Fibroblast of upper back skin (primary cell): ENCODE data around the gene EGLN3.

ENCODE experiments used
- DNase-seq: peaks from one replicate; pipeline ENCODE4 v3.0.0-alpha.2; 2013

EGLN3 gene

GRCh38 chr14:33909380-33910084 is 41.3 kb downstream of the EGLN3 start:
- DNase-seq, result no peak

DNA sequence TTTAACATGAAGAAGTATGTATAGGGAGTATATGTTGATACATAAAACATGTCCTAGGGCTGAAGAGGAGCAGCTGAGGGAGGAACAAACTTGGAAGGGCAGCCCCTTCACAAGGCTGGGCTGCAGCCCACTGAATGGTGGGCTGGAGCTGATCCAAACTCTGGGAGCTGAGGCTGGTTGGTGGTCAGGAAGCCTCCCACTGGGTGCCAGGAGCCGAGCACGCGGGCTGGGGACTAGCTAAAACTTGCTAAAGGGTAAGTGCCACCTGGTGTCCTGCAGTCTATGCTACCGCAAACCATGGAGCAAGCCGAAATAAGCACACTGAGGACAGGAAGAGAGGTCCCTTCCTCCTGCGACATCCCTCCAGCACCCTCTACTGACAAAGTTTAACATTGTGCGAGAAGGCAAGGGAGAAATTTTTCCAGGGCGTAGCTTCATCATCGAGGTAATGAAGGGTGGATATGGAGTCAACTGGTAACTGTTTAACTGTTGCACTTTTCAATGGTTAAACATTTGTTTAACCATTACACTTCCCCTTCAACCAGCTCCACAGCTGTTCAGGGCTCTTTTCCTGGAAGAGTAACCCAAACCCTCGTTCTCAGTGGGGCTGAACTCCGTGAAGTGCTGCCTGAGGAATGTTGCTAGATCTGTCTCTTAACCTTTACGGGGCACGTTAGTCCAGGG is 42.2 kb downstream of the EGLN3 start:
- DNase-seq, result no peak

DNA sequence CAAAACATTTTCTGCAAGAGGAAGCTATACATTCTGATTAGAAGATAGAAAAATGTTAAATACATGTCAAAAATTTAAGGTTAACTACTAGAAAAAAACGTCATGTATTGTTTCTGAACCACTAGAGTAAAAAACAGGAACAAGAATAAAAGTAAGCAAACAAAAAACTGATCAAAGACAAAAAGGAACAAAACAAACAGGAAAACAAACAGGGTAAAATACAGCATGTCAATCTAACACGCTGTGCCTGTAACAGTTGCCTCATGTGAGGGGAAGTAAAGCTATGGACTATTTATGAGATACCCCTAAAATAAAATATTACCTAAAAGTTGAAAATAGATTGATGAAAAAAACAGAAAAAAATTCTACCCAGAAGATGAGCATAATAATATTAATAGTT is 43.9 kb downstream of the EGLN3 start:
- no peak for DNase-seq

DNA sequence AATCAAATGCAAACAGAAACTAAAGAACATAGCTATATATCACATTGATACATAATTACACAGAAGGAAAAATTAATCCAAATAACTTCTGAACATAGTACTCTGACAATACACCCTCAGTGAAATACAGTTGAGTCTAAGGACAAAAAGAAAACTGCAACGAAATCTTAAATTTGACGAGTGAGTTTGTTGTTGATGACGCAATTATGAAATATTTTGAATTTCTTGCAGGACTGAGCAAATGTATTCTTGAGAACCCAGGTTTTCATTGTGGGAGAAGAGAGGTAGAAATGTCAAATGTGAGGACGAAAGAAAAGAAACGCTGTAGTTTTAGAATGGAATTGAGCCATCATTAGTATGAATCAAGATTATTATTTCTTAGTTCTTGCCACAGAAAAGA is 46.3 kb downstream of the EGLN3 start:
- no peak for DNase-seq

GRCh38 chr14:33903369-33903768 is 47.5 kb downstream of the EGLN3 start:
- DNase-seq, result no peak

DNA sequence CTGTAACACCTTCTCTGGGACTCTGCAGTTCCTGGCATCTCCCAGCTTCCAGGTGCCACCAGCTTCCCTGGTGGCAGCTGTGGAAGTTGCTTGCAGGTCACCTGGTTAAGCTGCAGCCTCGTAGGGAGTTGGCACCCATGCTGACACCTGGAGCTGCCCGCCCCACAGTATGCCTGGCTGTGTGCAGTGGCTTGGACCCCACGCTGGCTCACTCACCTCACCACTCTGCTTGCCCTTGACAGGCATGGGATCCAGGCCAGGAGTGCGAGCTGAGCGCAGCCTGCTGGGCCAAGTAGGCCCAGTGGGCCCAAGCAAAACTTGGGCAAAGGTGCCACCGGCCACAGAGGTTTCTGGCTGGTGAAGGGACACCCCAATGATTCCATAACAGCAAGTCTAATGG is 48.5 kb downstream of the EGLN3 start:
- DNase-seq, result no peak

DNA sequence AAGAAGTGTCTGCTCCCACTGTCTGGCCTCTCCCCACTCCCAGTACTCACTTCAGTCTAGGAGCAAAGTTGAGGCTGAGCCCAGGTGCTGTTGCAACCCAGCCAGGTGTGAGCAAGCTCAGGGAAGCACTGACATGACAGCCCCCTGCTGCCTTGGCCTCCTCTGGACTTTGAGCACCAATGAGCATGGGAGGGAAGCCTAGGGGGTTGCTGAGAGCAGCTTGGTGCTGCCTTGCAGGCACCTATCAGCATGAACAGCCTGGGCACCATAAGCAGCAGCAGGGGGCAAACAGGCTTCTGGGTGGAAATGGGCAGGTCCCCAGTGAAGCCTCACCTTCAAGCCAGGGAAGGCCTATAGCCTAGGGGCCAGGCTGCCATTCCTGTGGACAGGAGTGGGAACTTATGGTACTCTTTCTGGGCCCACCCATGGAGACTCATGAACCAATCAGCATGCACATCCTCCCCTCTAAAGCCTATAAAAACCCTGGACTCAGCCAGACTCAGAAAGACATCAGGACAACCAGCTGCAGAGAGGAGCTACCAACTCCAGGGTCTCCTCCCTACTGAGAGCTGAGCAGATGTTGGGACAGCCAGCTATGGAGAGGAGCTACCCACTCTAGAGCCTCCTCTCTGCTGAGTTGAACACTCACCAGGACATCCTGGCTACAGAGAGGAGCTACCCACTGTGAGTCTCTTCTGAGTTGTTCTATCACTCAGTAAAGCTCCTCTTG is 49.3 kb downstream of the EGLN3 start:
- DNase-seq, result no peak

DNA sequence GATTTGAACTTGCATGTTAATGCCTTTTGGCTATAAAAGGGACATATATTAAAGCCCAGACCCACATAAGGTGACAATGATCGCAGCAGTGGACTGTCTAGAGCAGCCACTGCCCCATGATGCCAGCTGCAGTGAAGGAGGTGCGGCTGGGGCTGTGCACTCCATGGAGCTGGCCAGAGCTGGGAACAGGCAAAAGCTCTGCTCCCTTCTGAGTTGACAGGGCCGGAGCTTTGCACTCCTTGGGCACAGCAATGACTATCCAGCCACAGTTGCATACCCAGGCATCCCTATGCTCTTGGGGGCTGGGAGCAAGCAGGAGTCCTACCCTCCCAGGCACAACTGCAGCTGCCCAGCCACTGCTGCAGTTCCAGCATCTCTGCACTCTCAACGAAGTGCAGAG is 50.2 kb downstream of the EGLN3 start:
- no peak for DNase-seq

- no peak for DNase-seq
Measured at GRCh38 chr14:33899723-33900341, 51.0 kb downstream of the EGLN3 start.

- DNase-seq, result no peak
Measured at GRCh38 chr14:33897878-33898535, 52.9 kb downstream of the EGLN3 start.

- no peak for DNase-seq
Measured at GRCh38 chr14:33897382-33897781, 53.5 kb downstream of the EGLN3 start.

DNA sequence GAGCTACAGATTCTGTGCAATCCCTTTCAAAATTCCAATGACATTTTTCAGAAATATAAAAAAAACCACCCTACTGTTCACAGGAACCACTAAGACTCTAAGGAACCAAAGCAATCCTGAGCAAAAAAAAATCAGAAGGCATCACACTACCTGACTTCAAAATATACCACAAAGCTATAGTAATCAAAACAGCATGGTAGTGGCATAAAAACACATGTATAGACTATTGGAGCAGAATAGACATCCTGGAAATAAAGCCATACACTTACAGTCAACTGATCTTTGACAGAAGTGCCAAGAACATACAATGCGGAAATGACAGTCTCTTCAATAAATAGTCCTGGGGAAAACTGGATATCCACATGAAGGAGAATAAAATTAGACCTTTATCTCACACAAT is 56.5 kb downstream of the EGLN3 start:
- no peak for DNase-seq

GRCh38 chr14:33891700-33892099 is 59.2 kb downstream of the EGLN3 start:
- DNase-seq, result no peak

- DNase-seq, result no peak
Measured at GRCh38 chr14:33884916-33885315, 66.0 kb downstream of the EGLN3 start.

DNA sequence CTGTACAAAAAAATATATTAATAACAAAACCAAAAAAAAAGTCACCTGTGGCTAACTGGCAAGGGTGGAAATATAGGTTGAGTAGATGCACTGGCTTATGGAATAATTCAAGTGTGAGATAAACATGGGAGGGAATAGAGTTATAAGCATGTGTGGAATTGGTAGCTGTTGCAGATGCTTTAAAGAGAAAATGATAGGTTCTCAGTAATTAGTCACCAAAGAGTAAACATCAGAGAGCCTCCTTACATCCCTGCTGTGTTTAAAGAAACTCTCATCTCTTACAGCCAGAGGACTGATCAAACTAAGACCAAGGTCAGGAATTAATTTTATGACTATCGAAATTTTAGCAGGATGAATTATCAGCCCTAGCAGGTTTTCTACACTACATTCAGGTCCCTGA is 70.5 kb downstream of the EGLN3 start:
- DNase-seq, result no peak

DNA sequence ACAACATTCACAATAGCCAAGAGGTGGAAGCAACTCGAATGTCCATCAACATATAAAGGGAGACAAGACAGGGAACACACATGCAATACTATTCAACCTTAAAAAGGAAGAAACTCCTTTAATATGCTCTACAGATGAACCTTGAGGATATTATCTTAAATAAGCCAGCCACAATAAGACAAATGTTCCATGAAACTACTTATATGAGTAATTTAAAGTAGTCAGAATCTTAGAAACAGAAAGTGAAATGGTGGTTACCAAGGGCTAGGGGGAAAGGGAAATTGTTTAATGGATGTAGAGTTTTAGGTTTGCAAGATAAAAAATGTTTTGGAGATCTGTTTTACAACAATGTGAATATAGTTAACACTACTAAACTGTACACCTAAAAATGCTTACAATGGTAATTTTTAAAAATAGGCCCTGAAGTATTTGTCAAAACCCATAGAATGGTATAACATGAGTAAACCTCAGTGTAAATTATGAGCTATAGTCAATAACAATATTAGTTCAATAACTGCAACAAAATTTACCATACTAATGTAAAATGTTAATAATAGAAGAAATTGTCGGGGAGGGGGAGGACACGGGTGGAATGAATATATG is 71.1 kb downstream of the EGLN3 start:
- DNase-seq, result no peak

GRCh38 chr14:33876274-33876673 is 74.6 kb downstream of the EGLN3 start:
- DNase-seq, result no peak
